Measurements from ENCODE around the gene SLC41A1. TPM values are rescaled to one million over a fixed set of nuclear protein-coding genes. Genes with fewer than 3 reads are reported as not detected.

SLC41A1 gene
- total and polyA plus RNA-seq, 2 experiments from 2014 or later, result 44.5 to 52.1 TPM

GRCh38 chr1:205766038-205766437 is 47.0 kb downstream of the SLC41A1 start:
- no peak overlapping the region for H3K27ac ChIP-seq
- TF ChIP-seq, protein P1, sequence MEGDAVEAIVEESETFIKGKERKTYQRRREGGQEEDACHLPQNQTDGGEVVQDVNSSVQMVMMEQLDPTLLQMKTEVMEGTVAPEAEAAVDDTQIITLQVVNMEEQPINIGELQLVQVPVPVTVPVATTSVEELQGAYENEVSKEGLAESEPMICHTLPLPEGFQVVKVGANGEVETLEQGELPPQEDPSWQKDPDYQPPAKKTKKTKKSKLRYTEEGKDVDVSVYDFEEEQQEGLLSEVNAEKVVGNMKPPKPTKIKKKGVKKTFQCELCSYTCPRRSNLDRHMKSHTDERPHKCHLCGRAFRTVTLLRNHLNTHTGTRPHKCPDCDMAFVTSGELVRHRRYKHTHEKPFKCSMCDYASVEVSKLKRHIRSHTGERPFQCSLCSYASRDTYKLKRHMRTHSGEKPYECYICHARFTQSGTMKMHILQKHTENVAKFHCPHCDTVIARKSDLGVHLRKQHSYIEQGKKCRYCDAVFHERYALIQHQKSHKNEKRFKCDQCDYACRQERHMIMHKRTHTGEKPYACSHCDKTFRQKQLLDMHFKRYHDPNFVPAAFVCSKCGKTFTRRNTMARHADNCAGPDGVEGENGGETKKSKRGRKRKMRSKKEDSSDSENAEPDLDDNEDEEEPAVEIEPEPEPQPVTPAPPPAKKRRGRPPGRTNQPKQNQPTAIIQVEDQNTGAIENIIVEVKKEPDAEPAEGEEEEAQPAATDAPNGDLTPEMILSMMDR (IDR thresholded peaks at IDR 0.05; ENCODE audit: low read depth, low read length), result no peak

GRCh38 chr1:205764578-205764977 is 48.4 kb downstream of the SLC41A1 start:
- Histone ChIP-seq H3K36me3 (no peaks in the 10 kb centered on the region), H3K27ac (no peak overlapping the region), H3K9me3 (ENCODE audit: low read depth) (no peaks in the 10 kb centered on the region), H3K4me3 (no peak overlapping the region), H3K27me3 (no peaks in the 10 kb centered on the region), H3K4me1 (ENCODE audit: low read depth) (no peaks in the 10 kb centered on the region)
- no peak for DNase-seq (ENCODE audit: low read depth in 1 of 2, low spot score in 1 of 2)
- TF ChIP-seq, protein P1 (IDR thresholded peaks at IDR 0.05; ENCODE audit: low read depth, low read length), result no peak

More at GRCh38 chr1:205766038-205766437, 47.0 kb downstream of the SLC41A1 start:
- Histone ChIP-seq H3K9me3 (ENCODE audit: low read depth) (no peaks in the 10 kb centered on the region), H3K4me1 (ENCODE audit: low read depth) (no peaks in the 10 kb centered on the region), H3K36me3 (no peaks in the 10 kb centered on the region), H3K27me3 (no peaks in the 10 kb centered on the region), H3K4me3 (no peak overlapping the region)
- no peak for DNase-seq (ENCODE audit: low read depth in 1 of 2, low spot score in 1 of 2)

GRCh38 chr1:205763980-205764379 is 49.0 kb downstream of the SLC41A1 start:
- no peaks in the 10 kb centered on the region for H3K9me3 ChIP-seq (ENCODE audit: low read depth)
- H3K4me3 ChIP-seq, result no peak overlapping the region
- H3K4me1 ChIP-seq (ENCODE audit: low read depth), result no peaks in the 10 kb centered on the region
- H3K27ac ChIP-seq, result no peak overlapping the region
- TF ChIP-seq, protein P1 (IDR thresholded peaks at IDR 0.05; ENCODE audit: low read depth, low read length), result no peak
- H3K36me3 ChIP-seq, result no peaks in the 10 kb centered on the region
- no peak for DNase-seq (ENCODE audit: low read depth in 1 of 2, low spot score in 1 of 2)
- H3K27me3 ChIP-seq, result no peaks in the 10 kb centered on the region

- H3K4me3 ChIP-seq, result no peak overlapping the region
- TF ChIP-seq, protein P1 (IDR thresholded peaks at IDR 0.05; ENCODE audit: low read depth, low read length), result no peak
- H3K9me3 ChIP-seq (ENCODE audit: low read depth), result no peaks in the 10 kb centered on the region
- no peaks in the 10 kb centered on the region for H3K4me1 ChIP-seq (ENCODE audit: low read depth)
- H3K36me3 ChIP-seq, result no peaks in the 10 kb centered on the region
- H3K27me3 ChIP-seq, result no peaks in the 10 kb centered on the region
- no peak for DNase-seq (ENCODE audit: low read depth in 1 of 2, low spot score in 1 of 2)
- no peak overlapping the region for H3K27ac ChIP-seq
These were observed 52.4 kb downstream of the SLC41A1 start for GRCh38 chr1:205760606-205761005.

DNA sequence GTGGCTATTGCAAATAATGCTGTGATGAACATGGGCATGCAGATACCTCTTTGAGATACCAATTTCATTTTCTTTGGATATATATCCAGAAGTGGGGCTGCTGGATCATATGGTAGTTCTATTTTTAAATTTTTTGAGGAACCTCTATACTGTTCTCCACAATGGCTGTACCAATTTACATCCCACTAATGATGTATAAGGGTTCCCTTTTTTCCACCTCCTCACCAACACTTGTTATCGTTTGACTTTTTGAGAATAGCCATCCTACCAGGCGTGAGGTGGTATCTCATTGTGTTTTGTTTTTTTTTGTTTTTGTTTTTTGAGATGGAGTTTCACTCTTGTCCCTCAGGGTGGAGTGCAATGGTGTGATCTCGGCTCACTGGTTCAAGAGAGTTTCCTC is 56.4 kb downstream of the SLC41A1 start:
- no peak for DNase-seq (ENCODE audit: low read depth in 1 of 2, low spot score in 1 of 2)
- TF ChIP-seq, protein P1 (IDR thresholded peaks at IDR 0.05; ENCODE audit: low read depth, low read length), result no peak
- H3K4me1 ChIP-seq (ENCODE audit: low read depth), result no peaks in the 10 kb centered on the region
- H3K4me3 ChIP-seq, result no peak overlapping the region
- no peaks in the 10 kb centered on the region for H3K9me3 ChIP-seq (ENCODE audit: low read depth)
- no peak overlapping the region for H3K27ac ChIP-seq
- no peaks in the 10 kb centered on the region for H3K27me3 ChIP-seq
- no peaks in the 10 kb centered on the region for H3K36me3 ChIP-seq

- TF ChIP-seq, protein P1 (IDR thresholded peaks at IDR 0.05; ENCODE audit: low read depth, low read length), result no peak
- no peaks in the 10 kb centered on the region for H3K27me3 ChIP-seq
- H3K27ac ChIP-seq, result no peak overlapping the region
- DNase-seq (ENCODE audit: low read depth in 1 of 2, low spot score in 1 of 2), result no peak
- H3K4me3 ChIP-seq, result no peak overlapping the region
- H3K9me3 ChIP-seq (ENCODE audit: low read depth), result no peaks in the 10 kb centered on the region
- H3K4me1 ChIP-seq (ENCODE audit: low read depth), result no peaks in the 10 kb centered on the region
- H3K36me3 ChIP-seq, result no peaks in the 10 kb centered on the region
These were observed 58.1 kb downstream of the SLC41A1 start for GRCh38 chr1:205754857-205755256.
